Stimulated activated CD8-positive, alpha-beta memory T cell treated with anti-CD3 and anti-CD28 coated beads, Interleukin-12 subunit alpha, Interleukin-12 subunit beta, amount 100 ng/mL, for 24 hours (primary cell): Measurements from ENCODE around the gene C10orf62.
"Not testable (repeated sequence)": the region's sequence is repeated elsewhere in the genome, so short reads cannot be mapped to it uniquely, and the experiment has no call there.

Source experiments
- DNase-seq: peaks from one replicate; pipeline ENCODE4 v3.0.0-alpha.2; 2020; ENCODE audit errors: extremely low read depth

The C10orf62 gene

GRCh38 chr10:97627731-97628130 is 38.2 kb downstream of the C10orf62 start:
- DNase-seq, result no peak

DNA sequence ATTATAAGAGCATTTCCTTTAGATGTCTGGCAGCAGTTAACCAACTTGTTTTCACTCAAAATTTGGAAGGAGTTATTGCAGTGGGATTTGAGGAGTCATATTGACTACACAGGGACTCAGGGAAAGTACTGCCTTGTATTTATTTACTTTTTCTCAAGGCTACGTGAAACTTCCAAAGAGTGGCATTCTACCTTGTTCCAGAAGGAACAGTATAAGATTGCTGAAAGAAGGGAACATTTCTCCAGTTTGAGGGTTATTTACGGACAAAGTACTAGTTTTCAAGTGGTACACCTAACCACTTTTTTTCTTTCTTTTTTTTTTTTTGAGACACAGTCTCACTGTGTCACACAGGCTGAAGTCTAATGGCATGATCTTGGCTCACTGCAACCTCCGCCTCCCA is 38.7 kb downstream of the C10orf62 start:
- no peak for DNase-seq

DNA sequence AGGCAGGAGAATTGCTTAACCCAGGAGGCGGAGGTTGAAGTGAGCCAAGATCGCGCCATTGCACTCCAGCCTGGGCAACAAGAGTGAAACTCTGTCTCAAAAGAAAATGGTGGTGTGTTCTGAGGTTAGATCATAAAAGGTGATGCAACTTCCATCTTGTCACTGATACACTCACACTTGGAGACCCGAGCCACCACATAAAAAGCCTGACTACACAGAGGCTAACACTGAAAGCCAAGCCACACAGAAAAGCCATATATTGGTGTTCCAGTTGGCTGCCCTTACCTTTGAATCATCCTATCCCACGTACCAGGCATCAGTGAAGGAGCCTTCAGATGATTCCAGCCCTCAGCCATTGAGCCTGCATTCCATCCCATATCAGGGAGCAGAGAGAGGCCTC is 39.8 kb downstream of the C10orf62 start:
- DNase-seq, result no peak

- DNase-seq, result no peak
Observed at GRCh38 chr10:97631098-97631497, 41.6 kb downstream of the C10orf62 start.

DNA sequence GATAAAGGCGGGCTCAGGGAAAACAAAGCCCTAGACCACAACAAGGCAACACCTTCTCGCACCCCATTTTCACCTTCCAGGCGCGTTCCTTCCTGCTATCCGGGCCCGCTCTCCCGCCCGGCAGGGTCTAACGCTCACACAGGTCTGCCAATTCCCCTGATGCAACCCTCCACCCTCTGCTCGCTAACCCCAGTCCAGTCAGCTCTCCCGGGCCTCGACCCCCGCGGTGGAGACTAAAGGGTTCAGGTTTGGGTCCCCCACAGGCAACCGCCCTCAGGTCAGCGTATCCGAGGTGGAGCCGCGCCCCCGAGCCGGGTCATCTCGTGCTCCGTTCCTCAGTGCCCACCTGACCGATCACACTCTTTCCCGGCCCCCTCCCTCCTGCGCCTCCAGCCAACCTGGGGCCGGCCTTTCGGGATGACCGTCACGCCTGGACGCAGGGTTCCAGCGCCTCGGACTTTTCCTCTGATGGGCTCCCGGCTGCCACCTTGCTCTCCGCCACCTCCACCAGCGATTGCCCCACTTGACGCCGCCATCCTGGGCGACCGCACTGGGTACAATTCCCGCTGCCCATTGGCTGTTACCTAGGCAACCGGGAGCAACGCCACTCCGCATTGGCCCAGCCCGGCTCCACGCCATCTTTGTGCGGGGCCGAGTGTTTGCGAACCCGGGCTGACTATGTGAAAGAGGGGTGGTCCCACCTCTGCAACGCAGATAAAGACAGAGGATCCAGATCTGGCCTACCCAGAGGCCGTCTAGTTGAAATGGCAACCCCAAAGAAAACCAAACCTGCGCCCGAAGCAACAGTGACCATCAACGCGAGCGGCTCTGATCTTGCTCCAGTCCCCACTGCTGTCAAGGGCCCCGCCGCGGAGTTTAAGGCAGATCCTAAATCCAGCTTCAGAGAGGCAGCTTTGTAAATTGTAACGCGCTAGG is 43.7 kb downstream of the C10orf62 start, which contains the start of gene MORN4:
TSS of gene MORN4 (minus strand) at position 552 of the 936 bp plus-strand sequence. CDS start 13,847 bp downstream, outside the sequence.
- DNase-seq, result peak; percentile 79

GRCh38 chr10:97633921-97634320 is 44.4 kb downstream of the C10orf62 start:
- DNase-seq, result no peak

GRCh38 chr10:97635577-97635976 is 46.1 kb downstream of the C10orf62 start:
- DNase-seq, result no peak

DNA sequence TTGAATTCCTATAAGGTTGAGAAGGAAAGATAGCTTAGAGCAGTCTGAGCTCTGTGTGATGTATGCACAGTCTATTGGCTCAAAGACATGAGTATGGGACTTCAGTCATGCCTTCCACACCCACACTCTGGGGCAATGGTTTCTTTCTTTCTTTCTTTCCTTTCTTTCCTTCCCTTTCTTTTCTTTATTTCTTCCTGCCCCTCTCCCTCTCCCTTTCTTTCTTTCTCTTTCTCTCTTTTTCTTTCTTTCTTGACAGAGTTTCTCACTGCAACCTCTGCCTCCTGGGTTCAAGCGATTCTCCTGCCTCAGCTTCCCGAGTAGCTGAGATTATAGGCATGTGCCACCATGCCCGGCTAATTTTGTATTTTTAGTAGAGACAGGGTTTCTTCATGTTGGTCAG is 49.6 kb downstream of the C10orf62 start:
- DNase-seq, result not testable (repeated sequence)

GRCh38 chr10:97640174-97640867 is 50.8 kb downstream of the C10orf62 start, which contains the start of gene PI4K2A:
Gene PI4K2A, plus strand, starts transcription at chr10:97640671. Its CDS starts 72 bp downstream, at chr10:97640743.
- DNase-seq, result peak; percentile 98
